Kidney (tissue), 14 donors: Measurements from ENCODE around the gene CIITA. TPM values are rescaled to one million over a fixed set of nuclear protein-coding genes. Genes with fewer than 3 reads are reported as not detected.

Experiments used
- DNase-seq, 5 donors: peaks; one replicate each; pipeline ENCODE4 v3.0.0-alpha.2; 2013 to 2020
- FAIRE-seq: peaks from 2 replicates; lab custom pipeline; 2012; peaks lifted over from hg19 to GRCh38; lab: Jason Lieb, UNC
- H3K27ac ChIP-seq, 2 donors: one replicate each; pipeline ENCODE4 v1.7.0; 2013; ENCODE audit warnings: low read depth in 2 of 2, low read length in 2 of 2, inconsistent platforms in 1 of 2
- H3K27me3 ChIP-seq: one replicate; pipeline ENCODE4 v1.7.1; 2013; ENCODE audit warnings: low read length, inconsistent platforms; ENCODE audit not compliant: control insufficient read depth, insufficient read depth
- H3K36me3 ChIP-seq, 3 donors: one replicate each; pipeline versions ENCODE4 v1.7.0 to v1.7.1; 2013; ENCODE audit warnings: low read length in 3 of 3, control low read depth in 1 of 3, inconsistent platforms in 1 of 3; ENCODE audit not compliant: insufficient read depth in 3 of 3, control insufficient read depth in 2 of 3
- H3K4me1 ChIP-seq, 3 donors: one replicate each; pipeline versions ENCODE4 v1.7.0 to v1.7.1; 2013; ENCODE audit warnings: low read length in 3 of 3, inconsistent platforms in 1 of 3, low read depth in 1 of 3; ENCODE audit not compliant: control insufficient read depth in 2 of 3, insufficient read depth in 2 of 3
- H3K4me3 ChIP-seq, 3 donors: one replicate each; pipeline versions ENCODE4 v1.7.0 to v1.8.1; 2013; ENCODE audit warnings: low read length in 3 of 3, control low read depth in 1 of 3, inconsistent platforms in 1 of 3
- H3K9ac ChIP-seq, 3 donors: one replicate each; pipeline versions ENCODE4 v1.7.0 to v1.7.1; 2013; ENCODE audit warnings: low read length in 3 of 3, control low read depth in 1 of 3, inconsistent platforms in 1 of 3
- H3K9me3 ChIP-seq, 3 donors: one replicate each; pipeline versions ENCODE4 v1.7.0 to v1.7.1; 2013; ENCODE audit warnings: low read length in 3 of 3, control low read depth in 1 of 3, inconsistent platforms in 1 of 3; ENCODE audit not compliant: control insufficient read depth in 2 of 3, insufficient read depth in 1 of 3
- CTCF ChIP-seq: IDR thresholded peaks from 3 replicates; pipeline ENCODE4 v1.5.1; 2012; ENCODE audit warnings: mild to moderate bottlenecking, moderate library complexity, borderline replicate concordance; ENCODE audit not compliant: insufficient read depth; ENCODE audit errors: extremely low read depth
- intact Hi-C: fragments of 100-400 bp; cut with DNase I; formaldehyde crosslinking; loops from one replicate; pipeline ENCODE4 v1.11.1; 2022
- polyA plus RNA-seq: library from polyadenylated mRNA; stranded (reverse); fragments of 350-450 nt; fragmentation: Illumina TruSeq; extraction: RNeasy Lipid Tissue Mini Kit (QIAGEN cat#74804); gene quantifications from one replicate; pipeline ENCODE4 v1.2.3, GENCODE V29; 2014; ENCODE audit warnings: low read depth, low replicate concordance; ENCODE audit not compliant: insufficient read depth
- total RNA-seq: library from RNA; stranded (reverse); fragmentation: NEBNext Ultra II Directional; extraction: Animal tissue kit (Norgen Biotek cat#: 25700); gene quantifications from one replicate; pipeline ENCODE4 v1.2.1, GENCODE V29; 2021
- donor health status: control.
- donor health status: control.
- donor health status: control.
- donor health status: control.
- donor health status: control.
- donor health status: DM: yes; HTN: yes; CAD: no.
- donor health status: Normal renal cell carcinoma (clear cell type).

Gene CIITA
- total and polyA plus RNA-seq, 2 donors from 2014 or later: 8.3 to 50.5 TPM

DNA sequence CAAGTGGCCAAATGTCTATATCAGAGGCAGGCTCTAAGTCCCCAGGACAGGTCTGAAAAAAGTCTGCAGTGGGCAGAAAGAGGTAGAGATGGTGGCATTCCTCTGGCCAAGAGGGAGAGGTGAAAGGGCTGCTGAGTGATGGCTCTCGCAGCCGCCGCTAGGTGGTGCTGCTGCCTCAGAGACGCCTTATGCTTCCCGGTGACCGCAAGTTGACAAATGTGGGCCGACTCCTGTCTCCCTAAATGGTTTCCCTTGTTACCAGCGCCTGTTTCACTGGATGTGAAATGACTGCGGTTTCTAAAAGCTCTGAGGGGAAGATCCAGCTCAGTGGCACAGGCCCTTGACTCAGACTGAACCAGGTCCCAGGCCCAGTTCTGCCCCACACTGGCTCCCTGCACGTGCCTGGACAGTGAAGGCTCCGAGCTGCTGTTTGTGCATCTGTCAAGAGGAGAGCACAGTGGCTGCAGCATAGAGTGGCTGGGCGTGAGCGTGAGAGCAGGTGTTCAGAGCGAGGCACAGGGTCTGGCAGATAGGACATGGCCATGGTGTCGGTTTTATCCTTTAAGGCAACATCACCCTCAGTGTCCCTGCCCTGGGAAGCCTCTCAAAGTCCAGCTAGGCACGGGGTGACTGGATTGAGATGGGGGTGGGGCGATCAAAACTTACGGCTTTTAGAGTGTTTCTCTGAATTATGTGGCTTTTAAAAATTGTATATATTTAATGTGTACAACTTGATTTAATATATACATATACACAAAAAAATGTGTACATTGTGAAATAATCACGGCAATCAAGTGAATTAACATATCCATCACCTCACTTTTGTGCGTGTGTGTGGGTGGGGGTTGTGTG, 87.3 kb downstream of the CIITA start:
- TF ChIP-seq CTCF: peak; percentile 91
- intact Hi-C loops: loop anchor here (10.0 kb wide), 1 partner anchor 391 kb away; no protein-coding TSS in a partner anchor

GRCh38 chr16:10964891-10965326, 87.9 kb downstream of the CIITA start:
- no peak overlapping the region for H3K27ac ChIP-seq
- peaks cover 3 to 14% (median 13%) of the 10 kb centered on the region in 3 donors for H3K36me3 ChIP-seq
- H3K9me3 ChIP-seq: no peaks in the 10 kb centered on the region
- no peaks in the 10 kb centered on the region for H3K27me3 ChIP-seq
- DNase-seq: no peak
- no peak for TF ChIP-seq CTCF
- H3K9ac ChIP-seq: no peak overlapping the region
- intact Hi-C loops: loop anchor here (10.0 kb wide), 1 partner anchor 390 kb away; no protein-coding TSS in a partner anchor
- no peak overlapping the region for H3K4me3 ChIP-seq
- H3K4me1 ChIP-seq: peaks cover 0 to 4% (median 3%) of the 10 kb centered on the region in 3 donors
- FAIRE-seq: no peak

More for the DNA sequence above, 87.3 kb downstream of the CIITA start:
- FAIRE-seq (no peak), DNase-seq (peak; percentile 86 to 92 (median 88))
- Histone ChIP-seq H3K4me1 (peaks cover 0 to 4% (median 3%) of the 10 kb centered on the region in 3 donors), H3K36me3 (peaks cover 3 to 13% (median 8%) of the 10 kb centered on the region in 3 donors), H3K27me3 (no peaks in the 10 kb centered on the region), H3K4me3 (no peak overlapping the region), H3K27ac (no peak overlapping the region), H3K9me3 (no peaks in the 10 kb centered on the region), H3K9ac (peak overlapping the region in 1 of 3 donors; percentile 28)

- Histone ChIP-seq H3K4me1 (peaks cover 0 to 4% (median 3%) of the 10 kb centered on the region in 3 donors), H3K9me3 (no peaks in the 10 kb centered on the region), H3K27ac (no peak overlapping the region), H3K27me3 (no peaks in the 10 kb centered on the region), H3K9ac (no peak overlapping the region), H3K36me3 (peaks cover 3 to 19% (median 14%) of the 10 kb centered on the region in 3 donors), H3K4me3 (no peak overlapping the region)
- no peak for TF ChIP-seq CTCF
- FAIRE-seq (no peak), DNase-seq (no peak)
- intact Hi-C loops: loop anchor here (10.0 kb wide), 1 partner anchor 389 kb away; no protein-coding TSS in a partner anchor
Observed at GRCh38 chr16:10965440-10966061, 88.5 kb downstream of the CIITA start.
